Measurements from ENCODE around the gene PAK1IP1.
"Not testable (repeated sequence)": the region's sequence is repeated elsewhere in the genome, so short reads cannot be mapped to it uniquely, and the experiment has no call there.

The PAK1IP1 gene

GRCh38 chr6:10746915-10747250 is 52.1 kb downstream of the PAK1IP1 start:
- TF ChIP-seq CTCF (conservative IDR thresholded peaks at IDR 0.05; ENCODE audit: low read depth, low read length): no peak
- peak overlapping the region; percentile 92 for H3K4me3 ChIP-seq (ENCODE audit: low read length)
- no peak for DNase-seq (ENCODE audit: low read depth)

- H3K4me3 ChIP-seq (ENCODE audit: low read length): peak within 1 kb of the TSS; percentile 92
- DNase-seq (ENCODE audit: low read depth): peak; percentile 75
- TF ChIP-seq CTCF (conservative IDR thresholded peaks at IDR 0.05; ENCODE audit: low read depth, low read length): no peak
These were observed 52.6 kb downstream of the PAK1IP1 start, which contains the start of gene TMEM14B for GRCh38 chr6:10747251-10747972. TMEM14B (plus strand) TSS chr6:10747805; CDS start chr6:10749246, 1,441 bp downstream.

GRCh38 chr6:10749734-10750133 is 55.0 kb downstream of the PAK1IP1 start:
- no peak for TF ChIP-seq CTCF (conservative IDR thresholded peaks at IDR 0.05; ENCODE audit: low read depth, low read length)
- no peak for DNase-seq (ENCODE audit: low read depth)
- H3K4me3 ChIP-seq (ENCODE audit: low read length): no peak overlapping the region

- not testable (repeated sequence) for H3K4me3 ChIP-seq (ENCODE audit: low read length); DNase-seq (ENCODE audit: low read depth)
These were observed 55.8 kb downstream of the PAK1IP1 start for GRCh38 chr6:10750568-10750967.

GRCh38 chr6:10751757-10752156 is 57.0 kb downstream of the PAK1IP1 start:
- DNase-seq (ENCODE audit: low read depth): not testable (repeated sequence)

GRCh38 chr6:10756085-10756484 is 61.3 kb downstream of the PAK1IP1 start:
- no peak overlapping the region for H3K4me3 ChIP-seq (ENCODE audit: low read length)
- no peak for TF ChIP-seq CTCF (conservative IDR thresholded peaks at IDR 0.05; ENCODE audit: low read depth, low read length)
- DNase-seq (ENCODE audit: low read depth): no peak

More at GRCh38 chr6:10751757-10752156, 57.0 kb downstream of the PAK1IP1 start:
- not testable (repeated sequence) for H3K4me3 ChIP-seq (ENCODE audit: low read length)
